ENCODE measurements around the gene KLHDC10. TPM values are rescaled to one million over a fixed set of nuclear protein-coding genes. Genes with fewer than 3 reads are reported as not detected.

KLHDC10 gene
- total and polyA plus RNA-seq, 5 experiments from 2014 or later = 1.9 to 19.5 (median 2.4) TPM

GRCh38 chr7:130129011-130129411 is 58.7 kb downstream of the KLHDC10 start:
- Mint-ChIP-seq H3K36me3 (peaks cover 0 to 84% (median 53%) of the 10 kb centered on the region in 3 donors), H3K4me3 (no peak overlapping the region), H3K9me3 (no peaks in the 10 kb centered on the region)

GRCh38 chr7:130131191-130131834 is 61.0 kb downstream of the KLHDC10 start:
- POLR2A ChIA-PET = no interaction called here
- Mint-ChIP-seq H3K4me3 (no peak overlapping the region), H3K27ac (no peak overlapping the region), H3K4me1 (peaks cover 5 to 8% (median 7%) of the 10 kb centered on the region in 4 donors), H3K36me3 (peaks cover 5 to 87% (median 58%) of the 10 kb centered on the region in 3 donors), H3K27me3 (no peaks in the 10 kb centered on the region), H3K9me3 (no peaks in the 10 kb centered on the region)
- no peak for ATAC-seq
- DNase-seq = no peak

More at GRCh38 chr7:130129011-130129411, 58.7 kb downstream of the KLHDC10 start:
- Mint-ChIP-seq H3K27ac (no peak overlapping the region), H3K27me3 (no peaks in the 10 kb centered on the region), H3K4me1 (peaks cover 0 to 3% (median 0%) of the 10 kb centered on the region in 4 donors)
- POLR2A ChIA-PET = no interaction called here
- no peak for DNase-seq
- ATAC-seq = no peak

GRCh38 chr7:130131964-130132875 is 61.9 kb downstream of the KLHDC10 start:
- H3K27ac Mint-ChIP-seq = no peak overlapping the region
- H3K36me3 Mint-ChIP-seq = peaks cover 6 to 80% (median 53%) of the 10 kb centered on the region in 3 donors
- no peaks in the 10 kb centered on the region for H3K27me3 Mint-ChIP-seq
- H3K4me1 Mint-ChIP-seq = peaks cover 5 to 10% (median 8%) of the 10 kb centered on the region in 4 donors
- no peaks in the 10 kb centered on the region for H3K9me3 Mint-ChIP-seq
- DNase-seq (no peak), ATAC-seq (no peak)
- POLR2A ChIA-PET = interaction anchor here (1.5 kb wide), 1 partner anchor 73 kb away, joined by 4 read pairs; the partner anchor contains the start of gene TMEM209
- no peak overlapping the region for H3K4me3 Mint-ChIP-seq

- POLR2A ChIA-PET = interaction anchor here (1.5 kb wide), 1 partner anchor 72 kb away, joined by 4 read pairs; the partner anchor contains the start of gene TMEM209
These were observed 62.9 kb downstream of the KLHDC10 start for GRCh38 chr7:130133029-130133782.

GRCh38 chr7:130134106-130134636 is 63.8 kb downstream of the KLHDC10 start:
- DNase-seq = no peak
- no peak overlapping the region for H3K4me3 Mint-ChIP-seq
- no peaks in the 10 kb centered on the region for H3K9me3 Mint-ChIP-seq
- POLR2A ChIA-PET = no interaction called here
- H3K4me1 Mint-ChIP-seq = peaks cover 7 to 14% (median 8%) of the 10 kb centered on the region in 4 donors
- no peak for ATAC-seq
- H3K27ac Mint-ChIP-seq = no peak overlapping the region
- no peaks in the 10 kb centered on the region for H3K27me3 Mint-ChIP-seq
- peaks cover 6 to 62% (median 43%) of the 10 kb centered on the region in 3 donors for H3K36me3 Mint-ChIP-seq

More at GRCh38 chr7:130133029-130133782, 62.9 kb downstream of the KLHDC10 start:
- Mint-ChIP-seq H3K9me3 (no peaks in the 10 kb centered on the region), H3K36me3 (peaks cover 6 to 70% (median 47%) of the 10 kb centered on the region in 3 donors), H3K27ac (no peak overlapping the region), H3K4me1 (peaks cover 5 to 10% (median 8%) of the 10 kb centered on the region in 4 donors), H3K27me3 (no peaks in the 10 kb centered on the region), H3K4me3 (no peak overlapping the region)
- ATAC-seq (no peak), DNase-seq (no peak)

- peaks cover 9 to 18% (median 10%) of the 10 kb centered on the region in 4 donors for H3K4me1 Mint-ChIP-seq
- no peaks in the 10 kb centered on the region for H3K27me3 Mint-ChIP-seq
- H3K4me3 Mint-ChIP-seq = no peak overlapping the region
- no peak for DNase-seq
- H3K27ac Mint-ChIP-seq = peak overlapping the region in 1 of 10 donors; percentile 7
- H3K36me3 Mint-ChIP-seq = peaks cover 6 to 56% (median 38%) of the 10 kb centered on the region in 3 donors
- H3K9me3 Mint-ChIP-seq = no peaks in the 10 kb centered on the region
- POLR2A ChIA-PET = no interaction called here
- ATAC-seq = no peak
These were observed 64.4 kb downstream of the KLHDC10 start for GRCh38 chr7:130134726-130135125.

- no peak for ATAC-seq
- POLR2A ChIA-PET = interaction anchor here (0.6 kb wide), 1 partner anchor 12 kb away, joined by 4 read pairs; no protein-coding TSS in a partner anchor
- H3K36me3 Mint-ChIP-seq = peaks cover 6 to 49% (median 35%) of the 10 kb centered on the region in 3 donors
These were observed 65.2 kb downstream of the KLHDC10 start for GRCh38 chr7:130135208-130136205.

GRCh38 chr7:130136579-130137167 is 66.3 kb downstream of the KLHDC10 start:
- no peak for ATAC-seq
- POLR2A ChIA-PET = no interaction called here

More at GRCh38 chr7:130135208-130136205, 65.2 kb downstream of the KLHDC10 start:
- H3K9me3 Mint-ChIP-seq = no peaks in the 10 kb centered on the region
- H3K4me3 Mint-ChIP-seq = no peak overlapping the region
- DNase-seq = no peak
- H3K27me3 Mint-ChIP-seq = no peaks in the 10 kb centered on the region
- H3K4me1 Mint-ChIP-seq = peaks cover 7 to 20% (median 13%) of the 10 kb centered on the region in 4 donors
- H3K27ac Mint-ChIP-seq = peak overlapping the region in 1 of 10 donors; percentile 70

GRCh38 chr7:130137207-130137606 is 66.9 kb downstream of the KLHDC10 start:
- DNase-seq (no peak), ATAC-seq (no peak)
- Mint-ChIP-seq H3K4me3 (no peak overlapping the region), H3K27me3 (no peaks in the 10 kb centered on the region), H3K27ac (no peak overlapping the region), H3K36me3 (peaks cover 6 to 34% (median 28%) of the 10 kb centered on the region in 3 donors), H3K9me3 (no peaks in the 10 kb centered on the region), H3K4me1 (peaks cover 9 to 27% (median 22%) of the 10 kb centered on the region in 4 donors)
- POLR2A ChIA-PET = no interaction called here

More at GRCh38 chr7:130136579-130137167, 66.3 kb downstream of the KLHDC10 start:
- Mint-ChIP-seq H3K4me1 (peaks cover 8 to 25% (median 19%) of the 10 kb centered on the region in 4 donors), H3K36me3 (peaks cover 6 to 39% (median 28%) of the 10 kb centered on the region in 3 donors), H3K27me3 (no peaks in the 10 kb centered on the region), H3K9me3 (no peaks in the 10 kb centered on the region), H3K27ac (peak overlapping the region in 1 of 10 donors; percentile 70), H3K4me3 (no peak overlapping the region)
- no peak for DNase-seq

GRCh38 chr7:130139193-130139960 is 69.0 kb downstream of the KLHDC10 start:
- Mint-ChIP-seq H3K27me3 (no peaks in the 10 kb centered on the region), H3K4me1 (peaks cover 9 to 35% (median 22%) of the 10 kb centered on the region in 4 donors), H3K9me3 (no peaks in the 10 kb centered on the region), H3K27ac (peak overlapping the region in 5 of 10 donors; percentile 28 to 79 (median 59)), H3K4me3 (peak overlapping the region in 9 of 10 donors; percentile 10 to 81 (median 60)), H3K36me3 (peaks cover 6 to 21% (median 20%) of the 10 kb centered on the region in 3 donors)
- POLR2A ChIA-PET = no interaction called here
- DNase-seq (no peak), ATAC-seq (no peak)
